22Rv1 (cell line): ENCODE measurements around the gene USF3.

Source experiments
- CTCF ChIP-seq: fragments of 450-650 bp; IDR thresholded peaks from 2 replicates; pipeline ENCODE4 v1.5.1; 2017; ENCODE audit warnings: mild to moderate bottlenecking
- ZFX ChIP-seq: fragments of 450-650 bp; IDR thresholded peaks from 2 replicates; pipeline ENCODE4 v1.6.1; 2017; ENCODE audit warnings: antibody characterized with exemption, borderline replicate concordance

GRCh38 chr3:113634782-113635474 is 61.5 kb downstream of the USF3 start:
- TF ChIP-seq ZFX: no peak
- no peak for TF ChIP-seq CTCF
